Inflammatory macrophage (primary cell): ENCODE results near the gene CFAP65.

Source experiments
- DNase-seq, 2 donors: peaks; one replicate each; pipeline ENCODE4 v3.0.0-alpha.2; 2020 to 2022

The CFAP65 gene

DNA sequence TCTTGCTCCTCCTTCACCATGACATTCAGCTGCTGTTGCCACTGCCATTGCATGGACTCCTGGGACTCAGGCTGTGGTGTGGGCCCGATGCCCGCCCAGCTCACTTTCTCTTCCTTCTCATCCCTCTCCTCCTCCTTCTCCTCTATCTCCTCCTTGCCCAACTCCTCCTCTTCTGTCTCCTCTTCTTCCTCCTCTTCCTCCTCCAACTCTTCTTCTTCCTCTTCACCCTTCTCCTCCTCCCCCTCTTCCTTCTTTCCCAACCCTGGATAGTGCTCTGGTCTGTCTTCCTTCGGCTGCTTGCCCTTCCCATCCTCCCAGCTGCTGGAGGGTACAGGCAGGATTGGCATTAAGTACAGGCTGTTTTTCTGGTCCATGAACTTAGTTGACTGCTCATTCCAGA lies 37.3 kb downstream of the CFAP65 start:
- DNase-seq = no peak

DNA sequence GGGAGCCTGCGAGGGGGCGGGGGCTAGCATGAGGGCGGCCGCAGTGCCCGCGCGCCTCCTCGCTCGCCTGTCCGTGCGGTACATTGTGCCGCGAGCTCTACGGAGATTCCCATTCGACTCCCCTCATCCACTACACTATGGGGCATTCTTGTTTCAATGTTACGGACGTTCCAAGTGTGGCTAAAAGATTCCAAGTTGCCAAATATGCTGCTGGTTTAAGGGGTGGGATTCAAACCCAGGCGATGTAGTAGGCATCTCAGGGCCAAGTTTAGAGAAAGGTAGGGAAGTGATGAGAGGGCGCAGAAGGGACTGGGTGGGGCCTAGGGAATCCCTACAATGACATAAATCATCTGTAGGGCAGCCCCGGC lies 38.1 kb downstream of the CFAP65 start:
- no peak for DNase-seq

DNA sequence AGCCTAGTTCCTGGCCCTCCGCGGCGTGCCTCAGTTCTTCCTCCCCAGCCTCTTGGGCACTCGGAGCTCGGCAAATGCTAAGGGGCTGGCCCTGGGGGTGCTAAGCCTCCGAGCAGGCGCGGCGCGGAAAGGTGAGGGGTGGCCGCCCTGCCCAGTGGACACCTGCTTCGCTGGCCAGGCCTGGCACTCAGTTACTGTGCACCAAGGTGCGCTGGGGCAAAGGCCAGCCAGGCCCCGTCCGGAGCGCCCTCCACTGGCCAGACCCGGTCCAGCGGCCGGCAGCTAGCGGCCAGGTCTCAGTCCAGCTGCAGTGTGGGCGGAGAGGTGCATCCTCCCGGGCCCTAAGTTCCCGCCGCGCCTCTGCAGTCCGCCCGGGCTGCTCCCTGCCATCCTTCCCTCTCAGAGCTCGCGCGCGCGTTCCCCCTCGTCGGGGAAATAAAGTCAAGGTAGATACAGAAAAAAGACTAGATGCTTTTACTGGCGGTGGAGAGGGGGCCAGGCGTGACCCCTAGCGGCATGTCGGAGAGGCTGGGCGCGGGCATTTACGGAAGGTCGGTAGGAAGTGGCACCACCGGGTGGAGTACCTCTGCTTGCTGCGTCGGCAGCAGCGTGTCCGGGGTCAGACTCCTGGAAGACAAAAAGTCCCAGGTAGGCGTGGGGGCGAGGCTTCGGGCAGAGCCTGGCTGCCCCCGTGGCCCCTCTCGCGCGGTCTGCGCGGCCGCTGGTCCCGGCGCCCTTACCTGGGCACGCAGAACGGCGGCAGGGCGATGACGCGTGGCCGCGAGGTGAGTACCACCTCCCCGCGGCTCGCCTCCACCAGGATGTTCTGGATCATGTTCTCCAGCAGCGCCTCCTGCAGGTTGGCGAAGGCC lies 38.7 kb downstream of the CFAP65 start:
- peak in 1 of 2 donors; percentile 11 for DNase-seq

DNA sequence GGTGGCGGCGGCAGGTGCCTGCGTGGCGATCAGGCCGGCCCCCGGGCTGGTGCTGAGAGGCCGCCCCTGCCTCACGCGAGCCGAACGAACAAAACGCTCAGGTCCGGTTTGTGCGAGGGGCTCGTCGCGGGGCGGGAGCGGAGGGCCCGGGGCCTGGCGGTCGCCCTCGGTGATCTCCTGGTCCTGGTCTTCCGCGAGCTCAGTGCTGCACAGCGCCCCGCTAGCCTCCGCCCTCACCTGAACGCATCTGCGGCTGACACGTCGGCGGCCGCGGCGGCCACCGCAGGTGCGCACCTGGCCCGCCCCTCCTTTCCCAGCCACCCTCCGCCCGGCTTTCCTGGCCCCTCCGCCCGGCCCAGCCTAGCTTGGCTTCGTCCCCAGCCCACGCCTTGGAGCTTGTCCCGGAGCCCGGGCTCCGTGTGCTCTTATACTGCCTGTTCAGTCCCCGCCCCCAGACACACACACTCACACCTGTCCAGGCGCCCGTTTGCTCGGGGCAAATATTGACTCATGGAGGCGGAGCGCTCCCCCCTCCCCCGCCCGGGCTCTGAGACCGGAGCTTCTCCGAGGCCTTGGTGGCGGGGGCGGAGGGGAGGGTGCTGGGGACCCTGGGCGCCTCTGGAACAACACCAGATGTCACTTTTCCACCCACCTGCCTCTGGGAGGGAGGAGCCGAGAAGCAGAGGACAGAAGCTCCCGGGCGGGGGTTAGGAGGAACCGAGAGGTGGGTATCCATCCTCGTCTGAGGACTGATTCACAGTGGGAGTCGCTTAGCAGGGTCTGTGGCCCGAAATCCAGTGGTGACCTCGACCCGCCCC lies 39.5 kb downstream of the CFAP65 start:
- no peak for DNase-seq

DNA sequence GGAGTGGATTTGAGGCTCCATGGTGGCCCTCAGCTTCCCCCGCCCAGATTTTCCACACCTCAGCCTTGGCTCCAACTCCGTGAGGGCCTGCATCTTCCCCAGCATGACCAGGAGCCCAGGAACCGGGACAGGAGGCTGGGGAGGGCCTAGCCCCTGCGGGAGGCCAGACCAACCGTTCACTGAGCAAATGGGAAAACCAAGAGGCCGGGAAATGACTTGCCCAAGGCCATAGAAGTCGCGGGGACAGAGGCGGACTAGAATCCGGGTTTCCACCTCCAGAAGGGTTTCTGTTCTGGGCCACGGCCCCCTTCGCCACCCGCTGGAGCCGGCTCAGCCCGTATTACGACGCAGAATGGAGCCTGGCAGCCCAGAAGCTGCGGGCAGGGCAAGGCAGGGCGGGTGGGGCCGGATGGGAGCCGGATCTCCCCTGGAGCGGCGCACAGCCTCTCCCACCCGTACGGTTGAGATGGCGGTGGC lies 40.2 kb downstream of the CFAP65 start:
- DNase-seq = no peak

DNA sequence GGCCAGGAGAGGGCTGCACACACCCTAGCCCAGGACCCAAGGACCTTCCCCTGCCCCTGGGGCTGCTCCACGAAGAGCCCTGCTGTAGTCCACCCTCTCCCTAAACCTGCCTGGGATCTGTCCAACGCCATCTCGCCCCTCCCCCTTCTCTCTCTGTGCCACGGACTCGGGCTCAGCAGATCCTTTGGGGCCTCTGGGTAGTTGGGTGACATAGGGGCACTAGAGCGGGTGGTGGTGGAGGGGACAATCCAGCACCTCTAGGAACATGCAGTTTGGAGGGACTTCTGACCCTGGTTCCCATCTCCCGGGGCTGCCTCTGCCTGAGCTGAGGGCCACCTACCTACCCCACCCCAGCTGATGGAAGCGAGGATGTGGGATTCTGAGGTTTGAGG lies 40.8 kb downstream of the CFAP65 start:
- no peak for DNase-seq

DNA sequence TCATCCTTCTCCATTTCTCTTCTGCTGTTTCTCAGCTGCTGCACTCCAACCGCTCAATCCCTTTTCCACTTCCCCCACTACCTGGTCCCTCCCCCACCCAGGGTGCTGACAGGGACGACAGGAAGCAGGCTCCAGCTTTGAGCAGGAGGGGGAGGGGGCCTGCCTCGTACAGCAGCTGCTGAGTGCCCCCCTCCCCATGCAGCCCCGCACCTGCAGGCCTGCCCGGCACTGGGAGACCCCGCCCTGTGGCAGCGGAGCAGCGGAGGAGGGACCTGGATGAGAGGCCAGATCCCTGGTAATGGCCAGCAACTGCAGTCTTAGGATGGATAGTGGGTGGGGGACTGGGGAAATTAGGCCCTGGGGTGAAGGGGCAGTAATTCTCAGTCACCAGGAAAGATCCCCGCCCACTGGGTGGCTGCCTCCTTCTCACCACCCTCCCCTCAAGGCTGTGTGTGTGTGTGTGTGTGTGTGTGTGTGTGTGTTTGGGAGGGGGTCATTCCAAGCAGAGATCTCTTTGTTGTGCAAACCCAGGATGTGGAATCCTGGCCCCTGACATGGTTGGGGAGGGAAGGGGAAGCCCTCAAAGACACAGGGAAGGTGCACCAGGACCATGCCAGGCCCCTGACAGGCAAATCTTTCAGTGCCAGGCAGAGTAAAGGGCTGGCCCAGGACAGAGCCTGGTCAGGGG lies 41.3 kb downstream of the CFAP65 start:
- no peak for DNase-seq

DNA sequence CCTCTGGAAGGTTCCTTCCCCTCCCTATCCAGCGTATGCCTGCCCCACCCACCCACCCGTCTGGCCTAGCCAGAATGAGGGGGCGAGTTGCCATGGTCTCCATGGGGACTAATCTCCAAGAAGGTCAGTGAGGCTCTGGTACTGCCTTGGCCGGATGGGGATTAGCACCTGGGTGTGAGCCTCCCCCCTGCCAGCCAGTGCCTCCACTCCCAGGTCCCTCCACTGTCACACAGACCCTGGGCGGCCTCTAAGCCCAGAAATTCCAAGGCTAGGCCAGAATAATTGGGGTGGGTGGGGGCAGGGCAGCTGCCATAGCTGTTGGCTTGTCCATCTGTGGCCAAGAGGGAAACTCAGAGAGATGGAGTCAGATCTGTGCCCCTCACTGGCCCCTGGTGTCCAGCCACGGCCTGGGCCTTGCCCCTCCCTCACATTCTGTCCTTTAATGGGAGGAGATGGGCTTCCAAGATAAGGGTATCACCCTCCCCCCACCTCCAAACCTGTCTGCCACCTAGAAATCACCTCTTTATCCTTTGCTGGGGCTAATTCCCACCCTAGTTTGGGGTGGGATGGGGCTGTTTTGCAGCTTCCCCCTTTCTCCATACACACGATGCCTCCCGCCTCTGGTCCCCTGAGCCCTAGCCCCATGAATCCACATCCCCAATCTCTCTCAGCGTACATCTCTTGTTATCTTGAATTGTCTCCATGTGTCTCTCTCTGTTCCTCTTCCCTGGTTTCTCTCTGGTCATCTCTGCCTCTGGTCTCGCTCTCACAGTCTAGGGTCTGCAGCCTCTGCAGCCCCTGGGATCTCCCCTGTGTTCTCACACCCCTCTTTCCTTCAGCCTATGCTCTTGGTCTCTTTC lies 42.1 kb downstream of the CFAP65 start:
- DNase-seq = no peak

DNA sequence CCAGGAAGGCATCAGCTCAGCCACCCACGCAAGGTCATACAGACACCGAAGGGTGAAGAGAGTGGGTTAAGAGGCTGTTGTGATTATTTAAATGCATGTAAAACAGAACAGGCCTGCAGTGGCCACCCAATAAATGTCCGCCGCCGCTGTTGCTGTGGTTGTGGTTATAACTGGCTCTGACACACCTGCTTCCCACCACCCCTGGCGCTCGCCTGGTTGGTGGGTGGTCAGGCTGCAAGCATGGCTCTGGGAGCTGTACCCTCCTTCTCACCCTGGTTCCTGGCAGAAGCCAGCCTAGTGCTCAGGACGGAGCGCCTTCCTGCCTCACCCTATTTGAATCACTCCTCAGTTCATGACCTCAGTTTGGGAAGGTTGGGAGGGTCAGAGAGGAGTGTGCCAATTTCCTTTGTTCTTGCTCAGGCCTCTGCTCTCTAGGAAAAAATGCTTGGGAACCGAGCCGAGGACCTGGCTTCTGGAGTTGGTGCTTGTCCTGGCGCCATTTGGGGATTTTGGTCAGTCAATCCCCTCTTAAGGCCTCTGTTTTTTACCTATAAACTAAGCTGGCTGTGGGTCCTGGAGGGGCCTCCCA lies 42.8 kb downstream of the CFAP65 start:
- DNase-seq = no peak

DNA sequence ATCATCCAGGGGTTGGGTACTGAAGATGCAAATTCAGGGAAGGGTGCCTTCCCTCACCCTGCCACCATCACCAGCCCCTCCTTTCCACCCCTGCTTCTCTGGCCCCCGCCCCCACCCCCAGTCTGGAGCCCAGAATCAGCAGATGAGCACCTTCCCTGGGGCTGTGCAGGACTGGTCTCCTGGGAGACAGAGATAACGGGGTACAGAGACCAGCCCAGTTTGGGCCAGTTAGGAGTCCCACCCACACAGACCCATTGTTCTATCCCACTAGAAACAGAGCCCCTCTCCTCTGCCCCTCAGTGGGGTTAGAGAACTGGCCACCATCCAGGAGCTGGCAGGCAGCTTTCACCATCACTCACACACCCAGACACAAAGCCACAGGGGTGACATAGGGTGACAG lies 43.6 kb downstream of the CFAP65 start:
- no peak for DNase-seq

DNA sequence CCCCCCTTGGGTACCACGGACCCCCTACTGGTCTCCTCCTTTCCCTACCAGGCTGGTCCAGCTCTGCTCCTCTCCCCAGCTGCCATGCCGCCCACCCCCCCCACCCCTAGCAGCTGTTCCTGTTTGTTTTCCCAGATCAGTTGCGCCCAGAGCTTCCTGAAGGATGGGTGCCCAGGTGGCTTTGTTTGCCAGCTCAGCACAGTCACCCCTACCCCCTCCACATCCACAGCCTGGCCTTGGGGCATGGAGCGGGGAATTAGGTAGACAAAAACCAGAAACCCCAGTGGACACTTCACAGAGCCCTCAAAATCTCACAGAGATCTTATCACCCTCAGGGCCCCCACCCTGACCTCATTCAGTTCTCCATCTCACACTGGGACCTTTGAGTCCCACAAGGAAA lies 44.4 kb downstream of the CFAP65 start:
- no peak for DNase-seq

DNA sequence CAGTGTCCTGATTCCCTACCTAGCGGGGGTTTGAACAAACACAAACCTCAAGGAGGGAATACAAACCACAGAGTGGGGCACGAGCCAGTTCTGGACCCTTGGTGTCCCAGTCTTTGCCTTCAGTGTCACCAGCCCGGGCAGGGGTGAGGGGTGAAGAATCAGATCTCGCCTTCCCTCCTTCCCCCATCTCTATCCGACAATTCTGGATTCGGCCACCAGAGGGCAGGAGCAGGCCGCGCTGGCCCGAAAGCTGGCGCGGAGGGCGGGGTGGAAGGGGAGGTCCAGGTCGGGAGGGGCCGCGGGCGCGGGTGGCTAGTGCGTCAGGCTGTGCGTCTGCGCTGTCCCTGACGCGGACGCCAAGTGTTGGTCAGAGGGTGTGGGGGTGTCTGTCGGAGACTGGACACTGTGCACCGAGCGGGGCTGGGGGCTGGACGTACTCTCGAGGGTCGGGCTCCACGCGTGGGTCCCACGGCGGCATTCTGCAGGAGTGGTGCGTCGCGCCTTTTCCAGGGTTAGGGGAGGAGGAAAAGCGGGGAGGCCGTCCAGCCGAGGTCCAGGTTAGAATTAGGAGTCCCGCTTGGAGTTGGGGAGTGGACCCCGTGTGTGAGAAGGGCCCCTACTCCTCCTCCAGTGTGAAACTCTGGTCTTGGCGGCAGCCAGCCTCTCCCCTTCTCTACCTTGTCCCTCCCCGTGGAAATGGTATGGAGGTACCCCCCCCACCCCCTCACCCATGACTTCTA lies 45.2 kb downstream of the CFAP65 start:
- peak; percentile 58 for DNase-seq

DNA sequence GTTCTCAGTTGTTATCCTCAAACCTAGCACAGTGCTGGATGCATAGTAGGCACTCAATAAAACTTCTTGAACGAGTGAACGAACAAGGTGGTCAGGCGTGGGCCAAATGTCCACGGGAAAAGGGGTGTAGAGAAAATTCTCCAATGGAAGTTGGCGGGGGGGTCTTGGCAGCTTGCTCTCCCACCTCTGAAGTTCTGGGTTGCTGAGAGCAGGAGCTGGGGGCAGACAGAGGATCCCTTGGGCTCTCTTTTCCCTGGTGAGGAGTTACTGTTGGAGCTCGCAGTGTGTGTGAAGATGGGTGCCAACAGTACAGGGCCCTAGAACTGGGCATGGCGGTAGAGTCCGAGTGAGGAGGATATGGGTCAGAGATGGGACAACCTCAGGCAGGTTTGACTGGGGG lies 45.8 kb downstream of the CFAP65 start:
- DNase-seq = no peak

DNA sequence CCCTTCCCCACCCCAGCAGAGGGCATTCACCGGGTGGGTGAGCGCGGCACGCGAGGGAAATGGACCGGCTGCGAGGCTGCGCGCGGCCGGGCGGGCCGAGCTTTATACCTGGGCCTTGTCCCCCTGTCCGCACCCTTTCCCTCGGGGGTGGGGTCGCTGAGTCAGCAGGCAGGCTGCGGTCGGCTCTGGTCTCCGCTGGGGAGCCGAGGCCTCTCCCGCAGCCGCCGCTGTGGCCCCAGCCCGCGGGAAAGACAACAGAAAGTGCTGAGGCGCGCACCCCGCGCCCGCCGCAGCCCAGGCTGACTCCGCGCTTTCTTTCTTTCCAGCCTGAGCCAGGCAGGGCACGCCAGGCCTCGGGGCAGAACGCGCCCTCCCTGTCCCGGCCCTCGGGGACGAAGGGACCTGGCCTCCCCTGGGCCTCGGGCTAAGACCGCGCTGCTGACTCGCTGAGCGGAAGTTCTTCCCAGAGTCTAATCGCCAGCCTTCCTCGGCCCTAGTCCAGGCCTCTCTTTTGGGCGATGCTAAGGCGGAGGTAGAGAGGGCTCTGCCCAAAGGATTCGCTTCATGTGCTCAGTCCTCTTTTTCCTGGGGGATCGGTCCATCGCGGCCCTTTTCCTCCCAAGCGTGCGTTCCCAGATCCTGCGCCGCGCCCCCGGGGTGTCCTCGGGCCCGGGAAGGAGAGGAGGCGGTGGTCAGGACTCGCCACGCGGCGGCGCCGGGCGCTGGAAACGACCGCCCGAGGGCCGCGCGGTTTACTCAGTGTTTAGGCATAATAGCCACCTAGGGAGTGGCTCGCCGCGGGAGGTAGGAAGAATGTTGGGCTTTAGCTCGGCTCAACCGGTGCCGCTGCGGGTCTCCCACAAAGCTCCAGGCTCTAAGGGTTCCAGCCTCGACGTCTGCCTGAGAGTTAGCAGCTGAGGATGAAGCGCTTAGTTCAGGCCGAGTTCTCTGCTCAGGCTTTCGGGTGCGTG lies 47.7 kb downstream of the CFAP65 start, which contains the start of gene CRYBA2:
CRYBA2 (minus strand) TSS at position 78 of the 971 bp plus-strand sequence. CDS start 246 bp downstream, outside the sequence.
- DNase-seq = no peak

DNA sequence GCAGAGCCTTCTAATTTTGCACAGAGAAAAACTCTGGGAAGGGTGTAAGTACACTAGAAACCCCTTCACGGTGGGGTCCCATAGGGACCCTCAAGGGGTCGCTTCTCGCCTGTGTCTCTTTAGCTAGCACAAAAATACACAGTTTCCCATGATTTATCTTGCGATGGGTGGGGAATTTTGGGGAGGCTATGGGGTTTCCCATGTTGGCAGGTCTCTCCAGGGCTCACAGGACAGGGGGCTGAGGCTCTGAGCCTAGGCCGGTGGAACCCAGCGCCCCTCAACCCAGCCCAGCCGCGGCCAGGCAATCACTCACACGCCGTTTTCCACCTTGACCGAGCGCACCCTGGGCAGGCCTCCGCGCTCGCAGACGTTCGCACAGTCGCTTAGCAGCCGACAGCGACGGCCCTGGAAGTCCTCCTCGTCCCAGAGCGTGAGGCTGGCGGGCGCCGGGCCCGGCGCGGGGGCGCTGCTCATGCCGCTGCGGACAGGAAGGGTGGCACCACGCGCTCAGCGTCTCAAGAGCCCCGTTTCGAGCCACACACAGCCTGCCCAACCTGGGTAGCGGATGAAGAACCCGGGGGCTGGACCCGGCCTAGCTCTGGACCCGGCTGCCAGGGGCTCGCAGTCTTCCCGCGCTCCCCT lies 48.5 kb downstream of the CFAP65 start:
- no peak for DNase-seq

DNA sequence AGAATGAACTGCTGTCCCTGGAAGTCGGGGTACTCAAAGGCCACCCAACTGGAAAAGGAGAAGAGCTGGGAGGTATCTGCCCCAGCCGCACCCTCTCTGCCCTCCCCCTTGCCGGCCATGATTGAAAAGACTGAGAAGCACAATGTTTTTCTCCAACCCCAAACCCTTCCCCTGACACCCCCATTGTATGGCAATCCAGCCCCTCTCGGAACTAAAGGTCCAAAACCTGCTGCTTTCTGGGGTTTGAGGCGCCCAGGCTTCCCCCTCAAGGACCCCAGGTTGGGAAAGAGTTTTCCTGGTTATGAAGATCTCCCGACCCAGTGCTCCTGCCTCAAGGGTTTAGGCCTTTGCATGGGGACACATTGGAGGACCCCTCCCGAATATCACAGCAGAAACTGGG lies 49.1 kb downstream of the CFAP65 start:
- DNase-seq = no peak

DNA sequence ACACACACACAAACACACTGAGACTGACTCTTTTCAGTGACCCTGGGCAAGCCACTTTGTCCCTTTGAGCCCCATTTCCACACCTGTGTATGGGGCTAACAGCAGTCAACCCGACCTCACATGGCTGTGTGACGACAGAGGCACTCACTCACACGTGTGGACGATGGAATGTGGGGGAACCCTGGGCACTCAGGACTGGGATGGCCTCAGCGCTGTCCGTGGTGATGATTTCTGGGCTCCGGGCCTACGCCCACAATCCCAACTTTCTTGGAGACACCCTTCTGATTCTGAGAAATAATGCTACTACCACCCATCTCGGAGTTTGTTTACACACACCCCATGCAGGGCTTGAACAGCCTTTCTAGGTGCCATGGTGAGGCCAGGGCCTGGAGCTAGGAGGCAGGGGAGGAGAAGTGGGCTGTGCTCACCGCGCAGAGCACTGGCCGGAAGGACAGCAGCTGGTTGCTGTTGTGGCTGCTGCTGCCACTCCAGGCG lies 49.6 kb downstream of the CFAP65 start:
- DNase-seq = no peak

DNA sequence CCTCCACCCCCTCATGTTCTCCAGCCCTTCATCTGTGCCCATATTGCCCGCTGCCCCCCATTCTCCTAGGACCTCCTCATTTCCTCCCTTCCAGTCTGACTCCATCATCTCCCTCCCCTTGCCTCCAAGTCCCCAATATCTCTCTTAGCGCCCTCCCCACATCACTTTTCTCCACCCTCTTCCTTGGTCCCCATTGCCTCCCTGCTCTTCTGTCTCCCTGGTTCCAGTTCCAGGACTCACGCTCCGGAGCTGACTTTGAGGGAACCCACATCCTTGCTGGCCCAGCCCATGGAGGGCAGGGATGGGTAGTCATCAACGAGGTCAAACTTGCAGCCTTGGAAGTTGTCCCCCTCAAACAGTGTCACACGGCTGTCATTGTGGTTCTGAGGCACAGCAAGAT lies 50.7 kb downstream of the CFAP65 start:
- DNase-seq = no peak

DNA sequence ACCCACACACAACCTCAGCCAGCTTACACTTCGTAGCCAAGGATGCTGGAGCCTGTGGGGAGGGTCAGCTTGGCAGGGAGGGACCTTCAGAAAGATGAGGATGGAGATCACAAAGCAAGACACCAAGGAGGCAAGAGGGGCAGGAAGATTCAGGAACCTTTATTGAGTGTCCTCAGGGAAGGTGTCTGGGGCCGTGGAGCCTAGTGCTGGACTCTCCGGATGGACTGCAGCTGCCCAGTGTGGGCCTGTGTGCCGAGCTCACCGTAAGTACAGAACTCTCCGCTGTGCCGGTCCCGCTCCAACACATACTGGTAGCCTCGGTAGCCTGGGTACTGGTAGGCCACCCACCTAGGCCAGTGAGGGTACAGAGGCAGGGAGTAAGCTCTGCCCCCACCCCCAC lies 51.3 kb downstream of the CFAP65 start:
- no peak for DNase-seq
